ENCODE results near the gene RPA3. TPM values are rescaled to one million over a fixed set of nuclear protein-coding genes. Genes with fewer than 3 reads are reported as not detected.

Gene RPA3
- total and polyA plus RNA-seq, 7 donors, result 10.8 to 24.8 (median 13.8) TPM

- 86 to 91% (median 88%) methylated on average over 1 of the region's 1 CpG for WGBS, 3 donors
- no peak for ATAC-seq
- H3K9me3 ChIP-seq, result peaks cover 5% of the 10 kb centered on the region
- H3K36me3 ChIP-seq (ENCODE audit: insufficient read depth in 1 of 2, low read depth in 1 of 2), result no peaks in the 10 kb centered on the region
- no peaks in the 10 kb centered on the region for H3K27me3 ChIP-seq (ENCODE audit: insufficient read depth in 3 of 3, low read length in 2 of 3)
- DNase-seq, result no peak
- H3K4me1 ChIP-seq, result peaks cover 3% of the 10 kb centered on the region
- H3K4me3 ChIP-seq, result no peak overlapping the region
- no peak overlapping the region for H3K27ac ChIP-seq
- intact Hi-C loops (cut with DNase I), result no loop called here
- TF ChIP-seq, protein P1, sequence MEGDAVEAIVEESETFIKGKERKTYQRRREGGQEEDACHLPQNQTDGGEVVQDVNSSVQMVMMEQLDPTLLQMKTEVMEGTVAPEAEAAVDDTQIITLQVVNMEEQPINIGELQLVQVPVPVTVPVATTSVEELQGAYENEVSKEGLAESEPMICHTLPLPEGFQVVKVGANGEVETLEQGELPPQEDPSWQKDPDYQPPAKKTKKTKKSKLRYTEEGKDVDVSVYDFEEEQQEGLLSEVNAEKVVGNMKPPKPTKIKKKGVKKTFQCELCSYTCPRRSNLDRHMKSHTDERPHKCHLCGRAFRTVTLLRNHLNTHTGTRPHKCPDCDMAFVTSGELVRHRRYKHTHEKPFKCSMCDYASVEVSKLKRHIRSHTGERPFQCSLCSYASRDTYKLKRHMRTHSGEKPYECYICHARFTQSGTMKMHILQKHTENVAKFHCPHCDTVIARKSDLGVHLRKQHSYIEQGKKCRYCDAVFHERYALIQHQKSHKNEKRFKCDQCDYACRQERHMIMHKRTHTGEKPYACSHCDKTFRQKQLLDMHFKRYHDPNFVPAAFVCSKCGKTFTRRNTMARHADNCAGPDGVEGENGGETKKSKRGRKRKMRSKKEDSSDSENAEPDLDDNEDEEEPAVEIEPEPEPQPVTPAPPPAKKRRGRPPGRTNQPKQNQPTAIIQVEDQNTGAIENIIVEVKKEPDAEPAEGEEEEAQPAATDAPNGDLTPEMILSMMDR (IDR thresholded peaks at IDR 0.05), result no peak
These were observed 65.4 kb downstream of the RPA3 start for GRCh38 chr7:7652798-7653540.

DNA sequence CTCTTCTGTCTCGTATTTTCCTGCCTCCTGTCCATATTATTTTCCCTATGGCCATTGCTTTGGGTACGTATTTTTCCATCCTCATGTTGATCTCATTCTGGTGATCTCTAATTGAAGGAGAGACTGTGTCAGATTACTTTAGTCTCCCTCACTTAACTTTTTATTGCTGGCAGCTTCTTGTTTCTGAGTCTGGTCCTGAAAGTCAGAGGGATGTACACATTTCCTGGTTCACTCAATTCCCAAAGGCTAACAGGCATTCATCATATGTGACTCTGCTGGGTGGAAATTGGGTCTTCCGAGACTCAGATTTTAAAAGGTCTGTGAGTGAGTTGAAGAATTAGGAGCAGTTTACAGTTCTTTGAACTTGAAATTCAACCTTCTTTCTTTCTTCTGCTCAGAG lies 66.9 kb downstream of the RPA3 start:
- 59 to 79% (median 76%) methylated on average over 3 of the region's 3 CpGs for WGBS, 3 donors
- DNase-seq, result no peak
- Histone ChIP-seq H3K9me3 (no peaks in the 10 kb centered on the region), H3K4me1 (peaks cover 3% of the 10 kb centered on the region), H3K27ac (no peak overlapping the region), H3K27me3 (ENCODE audit: insufficient read depth in 3 of 3, low read length in 2 of 3) (no peaks in the 10 kb centered on the region), H3K4me3 (no peak overlapping the region), H3K36me3 (ENCODE audit: insufficient read depth in 1 of 2, low read depth in 1 of 2) (no peaks in the 10 kb centered on the region)
- TF ChIP-seq, protein P1 (IDR thresholded peaks at IDR 0.05), result no peak
- no peak for ATAC-seq
- intact Hi-C loops (cut with DNase I), result no loop called here

- TF ChIP-seq, protein P1 (IDR thresholded peaks at IDR 0.05), result no peak
- no peak overlapping the region for H3K4me3 ChIP-seq
- intact Hi-C loops (cut with DNase I), result no loop called here
- 94 to 96% (median 94%) methylated on average over 2 of the region's 2 CpGs for WGBS, 3 donors
- no peaks in the 10 kb centered on the region for H3K27me3 ChIP-seq (ENCODE audit: insufficient read depth in 3 of 3, low read length in 2 of 3)
- H3K36me3 ChIP-seq (ENCODE audit: insufficient read depth in 1 of 2, low read depth in 1 of 2), result no peaks in the 10 kb centered on the region
- ATAC-seq, result no peak
- H3K9me3 ChIP-seq, result no peaks in the 10 kb centered on the region
- H3K27ac ChIP-seq, result no peak overlapping the region
- H3K4me1 ChIP-seq, result peaks cover 3% of the 10 kb centered on the region
- no peak for DNase-seq
These were observed 67.7 kb downstream of the RPA3 start for GRCh38 chr7:7650682-7651206.

DNA sequence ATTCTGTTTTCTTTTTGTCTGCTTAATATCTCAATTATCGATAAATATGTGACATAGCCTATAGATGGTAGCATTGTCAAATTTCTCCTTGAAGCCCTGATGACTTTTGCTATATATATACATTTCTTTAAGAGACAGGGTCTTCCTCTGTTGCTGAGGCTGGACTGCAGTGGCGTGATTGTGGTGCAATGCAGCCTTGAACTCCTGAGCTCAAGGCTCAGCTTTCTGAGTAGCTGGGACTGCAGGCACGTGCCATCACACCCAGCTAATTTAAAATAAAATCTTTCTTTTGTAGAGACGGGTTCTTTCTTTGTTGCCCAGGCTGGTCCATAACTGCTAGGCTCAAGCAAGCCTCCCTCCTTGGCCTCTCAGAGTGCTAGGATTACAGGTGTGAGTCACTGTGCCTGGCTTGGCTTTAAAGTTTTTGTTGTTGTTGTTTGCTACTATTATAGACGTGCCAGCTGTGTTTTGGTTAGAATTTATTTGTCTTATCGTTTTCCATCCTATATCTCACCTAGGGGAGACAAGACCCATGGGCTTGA lies 70.8 kb downstream of the RPA3 start:
- H3K4me1 ChIP-seq, result no peaks in the 10 kb centered on the region
- intact Hi-C loops (cut with DNase I), result no loop called here
- no peak overlapping the region for H3K4me3 ChIP-seq
- H3K36me3 ChIP-seq (ENCODE audit: insufficient read depth in 1 of 2, low read depth in 1 of 2), result no peaks in the 10 kb centered on the region
- WGBS, 3 donors, result 66 to 78% (median 77%) methylated on average over 6 of the region's 6 CpGs
- ATAC-seq, result no peak
- H3K9me3 ChIP-seq, result no peaks in the 10 kb centered on the region
- DNase-seq, result no peak
- H3K27me3 ChIP-seq (ENCODE audit: insufficient read depth in 3 of 3, low read length in 2 of 3), result no peaks in the 10 kb centered on the region
- H3K27ac ChIP-seq, result no peak overlapping the region
- TF ChIP-seq, protein P1 (IDR thresholded peaks at IDR 0.05), result no peak
